HEK293 (cell line): ENCODE results near the gene KCNE4.

ENCODE experiments used
- HOXA7 ChIP-seq: sonication (generic); formaldehyde crosslinking; IDR thresholded peaks from 2 replicates; pipeline ENCODE4 v1.8.1; 2022; ENCODE audit warnings: missing genetic modification reagents, borderline replicate concordance
- SCRT1 ChIP-seq: fragments of 450-650 bp; formaldehyde crosslinking; IDR thresholded peaks from 2 replicates; pipeline ENCODE4 v1.5.1; 2016; ENCODE audit warnings: missing biosample characterization, missing genetic modification characterization, borderline replicate concordance
- ZBTB1 ChIP-seq: fragments of 450-650 bp; formaldehyde crosslinking; IDR thresholded peaks from 2 replicates; pipeline ENCODE4 v1.5.1; 2016; ENCODE audit warnings: missing biosample characterization, missing genetic modification characterization
- ZNF423 ChIP-seq: fragments of 450-650 bp; formaldehyde crosslinking; IDR thresholded peaks from 2 replicates; pipeline ENCODE4 v1.5.1; 2016; ENCODE audit warnings: missing biosample characterization, missing genetic modification characterization
- ZNF610 ChIP-seq: fragments of 450-650 bp; formaldehyde crosslinking; IDR thresholded peaks from 2 replicates; pipeline ENCODE4 v1.5.1; 2016; ENCODE audit warnings: missing biosample characterization, missing genetic modification characterization, borderline replicate concordance
- ZNF76 ChIP-seq: fragments of 450-650 bp; formaldehyde crosslinking; IDR thresholded peaks from 2 replicates; pipeline ENCODE4; 2016; ENCODE audit warnings: low read depth, missing biosample characterization, missing genetic modification characterization, borderline replicate concordance
- TF ChIP-seq, protein P1 (sequence below): fragments of 450-650 bp; formaldehyde crosslinking; IDR thresholded peaks from 2 replicates; pipeline ENCODE4 v1.5.1; 2016; ENCODE audit warnings: missing biosample characterization, missing genetic modification characterization
- TF ChIP-seq, protein P2 (sequence below): fragments of 450-650 bp; IDR thresholded peaks from 2 replicates; pipeline ENCODE4 v1.5.1; 2018; ENCODE audit warnings: missing biosample characterization, mild to moderate bottlenecking, missing genetic modification characterization
- TF ChIP-seq, protein P3 (sequence below): fragments of 450-650 bp; formaldehyde crosslinking; IDR thresholded peaks from 2 replicates; pipeline ENCODE4 v1.5.1; 2016; ENCODE audit warnings: missing biosample characterization, missing genetic modification characterization, low read depth

DNA sequence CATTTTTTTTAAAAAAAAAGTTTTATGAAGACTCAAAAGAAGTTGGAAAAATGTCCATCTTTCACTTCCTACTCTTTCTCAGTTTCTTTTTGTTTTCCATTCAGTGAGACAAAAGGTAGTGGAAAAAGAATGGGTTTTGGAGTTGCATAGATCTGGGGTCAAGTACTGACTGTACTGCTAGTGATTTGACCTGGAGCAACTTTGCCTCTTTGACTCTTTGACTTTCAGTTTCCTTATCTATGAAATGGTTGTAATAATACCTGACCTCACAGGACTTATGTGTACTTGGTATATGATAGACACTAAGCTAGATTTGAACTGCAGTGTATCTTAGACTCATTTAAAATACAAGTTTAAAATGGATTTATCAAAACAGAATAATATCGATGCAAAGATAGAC lies 3.5 kb upstream of the KCNE4 start:
- TF ChIP-seq HOXA7 (CRISPR knock-in tag) = no peak
- TF ChIP-seq ZBTB1 (tag by site-specific recombination) = no peak
- TF ChIP-seq, protein P1, sequence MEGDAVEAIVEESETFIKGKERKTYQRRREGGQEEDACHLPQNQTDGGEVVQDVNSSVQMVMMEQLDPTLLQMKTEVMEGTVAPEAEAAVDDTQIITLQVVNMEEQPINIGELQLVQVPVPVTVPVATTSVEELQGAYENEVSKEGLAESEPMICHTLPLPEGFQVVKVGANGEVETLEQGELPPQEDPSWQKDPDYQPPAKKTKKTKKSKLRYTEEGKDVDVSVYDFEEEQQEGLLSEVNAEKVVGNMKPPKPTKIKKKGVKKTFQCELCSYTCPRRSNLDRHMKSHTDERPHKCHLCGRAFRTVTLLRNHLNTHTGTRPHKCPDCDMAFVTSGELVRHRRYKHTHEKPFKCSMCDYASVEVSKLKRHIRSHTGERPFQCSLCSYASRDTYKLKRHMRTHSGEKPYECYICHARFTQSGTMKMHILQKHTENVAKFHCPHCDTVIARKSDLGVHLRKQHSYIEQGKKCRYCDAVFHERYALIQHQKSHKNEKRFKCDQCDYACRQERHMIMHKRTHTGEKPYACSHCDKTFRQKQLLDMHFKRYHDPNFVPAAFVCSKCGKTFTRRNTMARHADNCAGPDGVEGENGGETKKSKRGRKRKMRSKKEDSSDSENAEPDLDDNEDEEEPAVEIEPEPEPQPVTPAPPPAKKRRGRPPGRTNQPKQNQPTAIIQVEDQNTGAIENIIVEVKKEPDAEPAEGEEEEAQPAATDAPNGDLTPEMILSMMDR (tag by site-specific recombination) = no peak
- TF ChIP-seq, protein P2, sequence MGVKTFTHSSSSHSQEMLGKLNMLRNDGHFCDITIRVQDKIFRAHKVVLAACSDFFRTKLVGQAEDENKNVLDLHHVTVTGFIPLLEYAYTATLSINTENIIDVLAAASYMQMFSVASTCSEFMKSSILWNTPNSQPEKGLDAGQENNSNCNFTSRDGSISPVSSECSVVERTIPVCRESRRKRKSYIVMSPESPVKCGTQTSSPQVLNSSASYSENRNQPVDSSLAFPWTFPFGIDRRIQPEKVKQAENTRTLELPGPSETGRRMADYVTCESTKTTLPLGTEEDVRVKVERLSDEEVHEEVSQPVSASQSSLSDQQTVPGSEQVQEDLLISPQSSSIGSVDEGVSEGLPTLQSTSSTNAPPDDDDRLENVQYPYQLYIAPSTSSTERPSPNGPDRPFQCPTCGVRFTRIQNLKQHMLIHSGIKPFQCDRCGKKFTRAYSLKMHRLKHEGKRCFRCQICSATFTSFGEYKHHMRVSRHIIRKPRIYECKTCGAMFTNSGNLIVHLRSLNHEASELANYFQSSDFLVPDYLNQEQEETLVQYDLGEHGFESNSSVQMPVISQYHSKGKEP (tag by site-specific recombination) = no peak
- TF ChIP-seq SCRT1 (tag by site-specific recombination) = no peak
- no peak for TF ChIP-seq ZNF610 (tag by site-specific recombination)
- TF ChIP-seq, protein P3, sequence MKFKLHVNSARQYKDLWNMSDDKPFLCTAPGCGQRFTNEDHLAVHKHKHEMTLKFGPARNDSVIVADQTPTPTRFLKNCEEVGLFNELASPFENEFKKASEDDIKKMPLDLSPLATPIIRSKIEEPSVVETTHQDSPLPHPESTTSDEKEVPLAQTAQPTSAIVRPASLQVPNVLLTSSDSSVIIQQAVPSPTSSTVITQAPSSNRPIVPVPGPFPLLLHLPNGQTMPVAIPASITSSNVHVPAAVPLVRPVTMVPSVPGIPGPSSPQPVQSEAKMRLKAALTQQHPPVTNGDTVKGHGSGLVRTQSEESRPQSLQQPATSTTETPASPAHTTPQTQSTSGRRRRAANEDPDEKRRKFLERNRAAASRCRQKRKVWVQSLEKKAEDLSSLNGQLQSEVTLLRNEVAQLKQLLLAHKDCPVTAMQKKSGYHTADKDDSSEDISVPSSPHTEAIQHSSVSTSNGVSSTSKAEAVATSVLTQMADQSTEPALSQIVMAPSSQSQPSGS (tag by site-specific recombination) = no peak
- no peak for TF ChIP-seq ZNF423 (tag by site-specific recombination)
- no peak for TF ChIP-seq ZNF76 (tag by site-specific recombination)
